ENCODE results near the gene HSPB2.

DNA sequence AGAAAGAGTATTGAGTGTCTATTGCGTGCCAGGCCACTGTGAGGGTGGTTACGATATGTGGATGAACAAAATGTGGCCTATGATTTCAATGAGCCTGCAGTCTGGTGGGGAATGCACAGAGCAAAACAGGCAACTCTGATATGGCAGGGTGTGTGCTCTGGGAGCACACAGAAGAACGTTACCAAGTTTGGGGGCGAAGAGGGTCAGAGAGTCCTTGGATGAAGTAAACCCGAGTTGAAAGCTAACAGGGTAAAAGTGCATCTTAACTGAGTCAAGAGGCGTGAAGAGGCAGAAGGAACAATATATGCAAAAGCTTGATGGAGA, 32.9 kb upstream of the HSPB2 start:
- TF ChIP-seq CTCF (IDR thresholded peaks at IDR 0.05; ENCODE audit: insufficient read depth, low read length) (no peak), REST (IDR thresholded peaks at IDR 0.05; ENCODE audit: insufficient replicate concordance, low read depth) (no peak), POLR2AphosphoS5 (IDR thresholded peaks at IDR 0.05; ENCODE audit: low read depth) (no peak), SPI1 (IDR thresholded peaks at IDR 0.05; ENCODE audit: borderline replicate concordance, low read depth) (no peak)

Data from HL-60 (cell line).